NCI-H2029 treated with DMSO at 0.1 percent for 48 hours (cell line): ENCODE measurements around the gene LTB4R2.
"Not testable (repeated sequence)": the region's sequence is repeated elsewhere in the genome, so short reads cannot be mapped to it uniquely, and the experiment has no call there.

Experiments used
- DNase-seq: peaks from one replicate; lab custom pipeline; 2025; lab: John Stamatoyannopoulos, UW

The LTB4R2 gene

GRCh38 chr14:24321212-24321975, 11.5 kb downstream of the LTB4R2 start:
- no peak for DNase-seq

GRCh38 chr14:24322672-24323071, 12.7 kb downstream of the LTB4R2 start:
- no peak for DNase-seq

GRCh38 chr14:24323341-24323740, 13.4 kb downstream of the LTB4R2 start:
- no peak for DNase-seq

- no peak for DNase-seq
These were observed 14.1 kb downstream of the LTB4R2 start for GRCh38 chr14:24324024-24324423.

DNA sequence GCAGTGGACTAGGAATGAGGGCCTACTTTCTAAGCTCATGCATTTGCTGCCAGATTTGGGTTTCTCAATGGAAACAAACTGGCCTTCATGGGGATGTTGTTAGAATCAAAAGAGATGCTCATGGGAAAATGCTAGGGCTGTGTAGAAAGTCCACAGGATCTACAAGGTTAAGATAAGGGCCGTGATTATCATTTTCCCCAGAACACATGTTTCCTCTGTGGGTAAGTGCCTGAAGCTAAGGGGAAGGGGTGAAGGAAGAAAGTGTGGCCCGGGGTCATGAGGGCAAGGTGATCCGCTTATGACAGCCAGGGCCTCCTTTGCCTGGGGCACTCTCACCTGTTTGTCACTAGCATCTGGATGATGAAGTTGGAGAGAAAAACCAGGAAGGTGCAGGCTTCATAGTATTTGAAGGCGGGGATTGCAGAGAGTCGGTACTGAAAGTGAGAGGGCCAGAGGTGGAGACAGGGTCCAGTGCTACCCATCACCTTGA, 15.1 kb downstream of the LTB4R2 start:
- DNase-seq, result no peak

GRCh38 chr14:24325963-24326362, 16.0 kb downstream of the LTB4R2 start:
- no peak for DNase-seq

GRCh38 chr14:24327303-24327702, 17.4 kb downstream of the LTB4R2 start:
- no peak for DNase-seq

DNA sequence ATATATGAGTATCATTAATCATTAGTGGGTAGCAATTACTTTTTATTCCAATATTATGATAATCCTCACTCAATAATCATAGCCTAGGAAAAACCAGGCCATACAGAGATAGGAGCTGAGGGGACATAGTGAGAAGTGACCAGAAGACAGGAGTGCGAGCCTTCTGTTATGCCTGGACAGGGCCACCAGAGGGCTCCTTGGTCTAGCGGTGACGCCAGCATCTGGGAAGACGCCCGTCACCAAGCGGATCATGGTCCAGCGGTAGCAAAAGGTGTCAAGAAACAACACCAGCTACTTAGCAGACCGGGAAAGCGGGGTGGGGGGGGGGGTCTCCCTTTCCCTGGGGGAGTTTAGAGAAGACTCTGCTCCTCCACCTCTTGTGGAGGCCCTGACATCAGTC, 18.0 kb downstream of the LTB4R2 start:
- not testable (repeated sequence) for DNase-seq

DNA sequence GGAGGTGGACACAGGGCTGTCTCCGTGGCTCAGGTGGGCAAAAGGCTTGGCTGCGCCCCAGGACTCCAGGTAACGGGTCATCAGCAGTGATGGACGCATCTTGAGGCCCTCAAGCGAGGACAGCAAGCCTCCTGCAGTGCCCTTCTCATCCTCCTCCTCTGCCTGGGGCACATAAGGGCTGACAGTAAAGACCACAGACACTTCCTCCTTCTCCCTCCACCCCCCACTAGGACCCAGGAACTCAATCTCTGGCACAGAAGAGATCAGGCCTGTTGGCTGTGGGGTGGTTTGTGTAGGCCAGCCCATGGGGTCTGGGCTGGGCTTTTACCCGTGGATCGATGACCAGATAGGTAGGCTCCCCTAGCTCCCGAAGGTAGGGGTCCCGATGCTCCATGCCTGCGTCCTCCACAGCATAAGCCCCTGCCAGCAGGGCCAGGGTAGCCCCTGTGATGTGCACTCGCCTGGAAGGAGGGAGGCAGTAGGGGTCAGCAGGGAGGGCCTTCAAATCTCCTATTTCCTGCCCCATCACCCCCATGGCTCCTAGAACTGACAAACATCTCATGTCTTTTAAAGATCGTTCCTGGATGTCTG, 19.2 kb downstream of the LTB4R2 start:
- no peak for DNase-seq

GRCh38 chr14:24329736-24330135, 19.8 kb downstream of the LTB4R2 start:
- no peak for DNase-seq

DNA sequence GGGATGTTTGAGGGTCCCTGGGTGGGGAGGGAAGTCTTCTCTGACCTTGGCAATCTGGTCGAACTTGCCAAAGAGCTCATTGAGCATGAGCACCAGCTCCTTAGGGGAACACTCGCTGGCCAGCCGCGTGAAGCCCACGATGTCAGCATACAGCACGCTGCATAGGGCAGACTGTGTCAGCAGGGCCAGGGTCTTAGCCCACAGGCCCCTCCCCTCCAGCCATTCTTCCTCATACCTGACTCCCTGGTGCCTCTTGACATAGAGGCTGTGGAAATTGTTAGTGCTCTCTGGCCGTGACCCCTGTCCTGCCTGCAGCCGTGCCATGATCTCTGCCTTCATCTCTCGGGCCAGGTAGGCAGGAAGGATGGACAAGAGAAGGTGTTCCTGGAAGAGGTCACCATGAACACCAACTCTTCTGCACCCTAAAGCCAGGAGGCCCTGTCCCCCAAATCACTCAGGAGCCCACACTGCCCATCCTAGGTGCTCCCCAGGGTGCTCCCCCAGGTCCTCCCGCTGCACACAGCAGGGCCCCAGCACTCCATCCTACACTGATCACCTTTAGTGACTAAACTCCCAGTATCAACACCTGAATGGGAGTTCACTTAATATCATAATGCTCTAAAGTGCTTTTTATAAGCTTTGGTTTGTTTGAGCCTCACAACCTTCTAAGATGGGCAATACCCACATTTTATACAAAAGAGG, 21.2 kb downstream of the LTB4R2 start:
- no peak for DNase-seq

- DNase-seq, result no peak
These were observed 21.9 kb downstream of the LTB4R2 start for GRCh38 chr14:24331731-24332267.

- peak; percentile 38 for DNase-seq
These were observed 22.5 kb downstream of the LTB4R2 start for GRCh38 chr14:24332268-24332993.

DNA sequence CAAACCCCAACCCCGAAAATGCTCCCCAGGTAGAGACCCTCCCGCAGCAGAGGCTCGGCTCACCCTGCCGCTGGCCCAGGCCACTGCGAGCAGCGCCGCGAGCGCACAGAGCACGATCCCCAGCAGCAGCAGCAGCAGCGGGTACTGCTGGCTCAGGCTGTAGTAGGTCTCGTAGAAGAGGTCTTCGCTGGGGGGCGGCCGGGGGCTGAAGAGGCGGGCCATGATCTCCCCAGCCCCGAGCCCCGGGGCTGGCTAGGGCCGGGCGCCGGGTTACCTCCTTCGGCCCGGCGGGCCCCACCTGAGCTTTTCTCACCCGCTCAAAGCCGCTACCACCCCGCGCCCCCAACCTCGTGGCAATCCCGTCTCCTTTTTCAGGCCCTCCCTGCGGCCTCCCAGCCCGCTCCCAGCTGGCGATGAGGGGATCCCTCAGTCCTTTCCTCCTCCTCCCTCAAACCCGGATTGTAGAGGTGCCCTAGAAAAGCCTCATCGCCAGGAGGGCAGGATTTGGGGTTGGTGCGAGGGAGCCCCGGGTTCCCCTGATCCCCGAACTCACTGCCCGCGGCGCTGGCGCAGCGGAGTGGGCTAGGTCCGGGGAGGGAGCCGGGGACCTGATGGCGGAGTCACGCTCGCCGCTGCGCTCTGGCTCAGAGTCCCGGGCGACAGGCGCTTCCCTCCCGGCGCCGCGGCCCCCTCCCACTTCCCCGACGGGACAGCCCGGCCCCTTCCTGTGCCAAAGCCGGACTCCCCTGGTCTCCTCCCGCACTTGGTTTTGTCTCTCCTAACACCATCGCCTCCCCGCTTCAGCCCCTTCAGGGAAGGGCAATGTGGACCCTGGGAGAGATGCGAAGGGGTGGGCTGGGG, 24.7 kb downstream of the LTB4R2 start, which contains the start of gene ADCY4:
Gene ADCY4 (minus strand): TSS at position 641 of the 861 bp plus-strand sequence. CDS start 419 bp downstream, at position 222.
- DNase-seq, result no peak

- DNase-seq, result no peak
These were observed 25.7 kb downstream of the LTB4R2 start for GRCh38 chr14:24335461-24336171.

DNA sequence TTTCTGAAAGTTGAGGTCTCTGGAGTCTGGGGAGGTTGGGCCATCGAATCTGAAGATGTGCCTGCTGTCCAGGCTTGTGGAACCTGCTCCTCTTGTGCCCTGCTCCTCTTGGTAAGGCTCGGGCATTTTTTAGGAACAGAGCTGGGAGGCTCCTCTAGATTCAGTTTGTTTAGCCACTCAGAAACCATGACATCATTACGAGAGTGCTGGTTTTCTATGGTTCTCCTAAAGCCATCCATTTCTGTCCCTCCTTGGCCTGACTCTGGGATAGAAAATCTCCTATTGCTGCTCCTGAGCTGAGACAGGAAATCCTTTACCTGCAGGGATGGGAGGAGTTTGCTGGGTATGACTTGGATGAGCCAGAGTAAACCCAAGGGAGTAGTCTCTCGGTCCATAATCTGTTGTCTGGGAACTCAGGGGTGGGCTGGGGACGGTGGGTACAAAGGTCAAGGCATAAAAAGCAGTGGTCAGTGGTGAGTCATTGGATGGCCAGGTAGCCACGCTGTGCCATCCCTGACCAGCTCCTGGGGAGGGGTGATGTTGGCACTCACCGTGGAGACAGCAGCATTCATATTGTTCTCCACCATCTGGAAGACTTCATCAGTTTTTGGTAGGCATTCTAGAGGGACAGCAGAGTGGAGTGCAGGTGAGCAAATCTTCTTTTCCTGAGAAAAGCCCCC, 27.3 kb downstream of the LTB4R2 start:
- DNase-seq, result no peak

- no peak for DNase-seq
These were observed 27.9 kb downstream of the LTB4R2 start for GRCh38 chr14:24337824-24338175.

- no peak for DNase-seq
These were observed 28.9 kb downstream of the LTB4R2 start for GRCh38 chr14:24338843-24339242.

GRCh38 chr14:24339284-24340151, 29.6 kb downstream of the LTB4R2 start, which contains the start of gene RIPK3:
TSS of gene RIPK3 (minus strand) at chr14:24339991. CDS start at chr14:24339826, 165 bp downstream.
- DNase-seq, result no peak
